Neural progenitor cell (in vitro differentiated cells): ENCODE data around the gene RIPPLY1.

Experiments
- EZH2 ChIP-seq: fragments of 200-600 bp; sonication (generic); IDR thresholded peaks from 2 replicates; pipeline ENCODE4 v1.6.1; 2017; ENCODE audit warnings: antibody characterized with exemption, mild to moderate bottlenecking, moderate library complexity
- EZH2phosphoT487 ChIP-seq: fragments of 200-600 bp; sonication (generic); IDR thresholded peaks from 2 replicates; pipeline ENCODE4 v1.6.1; 2017; ENCODE audit warnings: antibody characterized with exemption
- TF ChIP-seq, protein P1 (sequence below): fragments of 200-600 bp; sonication (generic); IDR thresholded peaks from 2 replicates; pipeline ENCODE4 v1.5.1; 2017; ENCODE audit warnings: antibody characterized with exemption, mild to moderate bottlenecking

- TF ChIP-seq EZH2 = no peak
- TF ChIP-seq, protein P1, sequence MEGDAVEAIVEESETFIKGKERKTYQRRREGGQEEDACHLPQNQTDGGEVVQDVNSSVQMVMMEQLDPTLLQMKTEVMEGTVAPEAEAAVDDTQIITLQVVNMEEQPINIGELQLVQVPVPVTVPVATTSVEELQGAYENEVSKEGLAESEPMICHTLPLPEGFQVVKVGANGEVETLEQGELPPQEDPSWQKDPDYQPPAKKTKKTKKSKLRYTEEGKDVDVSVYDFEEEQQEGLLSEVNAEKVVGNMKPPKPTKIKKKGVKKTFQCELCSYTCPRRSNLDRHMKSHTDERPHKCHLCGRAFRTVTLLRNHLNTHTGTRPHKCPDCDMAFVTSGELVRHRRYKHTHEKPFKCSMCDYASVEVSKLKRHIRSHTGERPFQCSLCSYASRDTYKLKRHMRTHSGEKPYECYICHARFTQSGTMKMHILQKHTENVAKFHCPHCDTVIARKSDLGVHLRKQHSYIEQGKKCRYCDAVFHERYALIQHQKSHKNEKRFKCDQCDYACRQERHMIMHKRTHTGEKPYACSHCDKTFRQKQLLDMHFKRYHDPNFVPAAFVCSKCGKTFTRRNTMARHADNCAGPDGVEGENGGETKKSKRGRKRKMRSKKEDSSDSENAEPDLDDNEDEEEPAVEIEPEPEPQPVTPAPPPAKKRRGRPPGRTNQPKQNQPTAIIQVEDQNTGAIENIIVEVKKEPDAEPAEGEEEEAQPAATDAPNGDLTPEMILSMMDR = no peak
- TF ChIP-seq EZH2phosphoT487 = no peak
Observed at GRCh38 chrX:106889468-106889867, 13.7 kb downstream of the RIPPLY1 start.
